ENCODE measurements around the gene MATN4.

The MATN4 gene

GRCh38 chr20:45291526-45291925, 16.6 kb downstream of the MATN4 start:
- Histone ChIP-seq H3K4me2 (ENCODE audit: low read length) (no peak overlapping the region), H3K27me3 (ENCODE audit: insufficient read depth, low read length) (no peaks in the 10 kb centered on the region; the same call in 1 of the 2 replicates), H4K20me1 (ENCODE audit: insufficient read depth, low read length) (no peaks in the 10 kb centered on the region), H3K9ac (ENCODE audit: low read length) (no peak overlapping the region), H3K4me1 (ENCODE audit: insufficient read depth, low read length, severe bottlenecking) (no peaks in the 10 kb centered on the region), H3K9me2 (ENCODE audit: low read depth, low read length) (no peaks in the 10 kb centered on the region), H3K27ac (ENCODE audit: low read depth, low read length, poor library complexity, severe bottlenecking) (no peak overlapping the region), H3K36me3 (ENCODE audit: insufficient read depth, low read length) (no peaks in the 10 kb centered on the region), H3K4me3 (ENCODE audit: low read depth, low read length, poor library complexity, severe bottlenecking) (no peak overlapping the region), H3F3A (ENCODE audit: insufficient read depth, low read length) (no peaks in the 10 kb centered on the region), H3K9me3 (ENCODE audit: low read length) (no peaks in the 10 kb centered on the region), H3K79me2 (ENCODE audit: insufficient read depth, low read length) (no peaks in the 10 kb centered on the region), H2AFZ (ENCODE audit: low read length) (no peak overlapping the region)
- no peak for TF ChIP-seq CTCF (IDR thresholded peaks at IDR 0.05; ENCODE audit: low read length)
- TF ChIP-seq EZH2 (IDR thresholded peaks at IDR 0.05; ENCODE audit: borderline replicate concordance, low read length), result no peak

- Histone ChIP-seq H3K9ac (ENCODE audit: low read length) (no peak overlapping the region), H3K27me3 (ENCODE audit: insufficient read depth, low read length) (peaks cover 4% of the 10 kb centered on the region; the same call in 1 of the 2 replicates), H3K79me2 (ENCODE audit: insufficient read depth, low read length) (no peaks in the 10 kb centered on the region), H3K9me3 (ENCODE audit: low read length) (no peaks in the 10 kb centered on the region), H3K9me2 (ENCODE audit: low read depth, low read length) (no peaks in the 10 kb centered on the region), H4K20me1 (ENCODE audit: insufficient read depth, low read length) (no peaks in the 10 kb centered on the region), H3K4me3 (ENCODE audit: low read depth, low read length, poor library complexity, severe bottlenecking) (no peak overlapping the region), H3K4me2 (ENCODE audit: low read length) (no peak overlapping the region), H3K36me3 (ENCODE audit: insufficient read depth, low read length) (no peaks in the 10 kb centered on the region), H3K4me1 (ENCODE audit: insufficient read depth, low read length, severe bottlenecking) (no peaks in the 10 kb centered on the region), H3K27ac (ENCODE audit: low read depth, low read length, poor library complexity, severe bottlenecking) (no peak overlapping the region), H2AFZ (ENCODE audit: low read length) (no peak overlapping the region), H3F3A (ENCODE audit: insufficient read depth, low read length) (no peaks in the 10 kb centered on the region)
- peak; percentile 84 for TF ChIP-seq CTCF (IDR thresholded peaks at IDR 0.05; ENCODE audit: low read length)
- TF ChIP-seq EZH2 (IDR thresholded peaks at IDR 0.05; ENCODE audit: borderline replicate concordance, low read length), result no peak
Observed at GRCh38 chr20:45290677-45291355, 17.3 kb downstream of the MATN4 start.

GRCh38 chr20:45289942-45290676, 18.0 kb downstream of the MATN4 start:
- Histone ChIP-seq H3K36me3 (ENCODE audit: insufficient read depth, low read length) (no peaks in the 10 kb centered on the region), H3K4me3 (ENCODE audit: low read depth, low read length, poor library complexity, severe bottlenecking) (no peak overlapping the region), H3F3A (ENCODE audit: insufficient read depth, low read length) (no peaks in the 10 kb centered on the region), H3K4me1 (ENCODE audit: insufficient read depth, low read length, severe bottlenecking) (no peaks in the 10 kb centered on the region), H3K9me2 (ENCODE audit: low read depth, low read length) (no peaks in the 10 kb centered on the region), H4K20me1 (ENCODE audit: insufficient read depth, low read length) (no peaks in the 10 kb centered on the region), H3K9ac (ENCODE audit: low read length) (no peak overlapping the region), H3K27me3 (ENCODE audit: insufficient read depth, low read length) (peaks cover 4% of the 10 kb centered on the region; the same call in 1 of the 2 replicates), H3K27ac (ENCODE audit: low read depth, low read length, poor library complexity, severe bottlenecking) (no peak overlapping the region), H3K9me3 (ENCODE audit: low read length) (no peaks in the 10 kb centered on the region), H3K79me2 (ENCODE audit: insufficient read depth, low read length) (no peaks in the 10 kb centered on the region), H3K4me2 (ENCODE audit: low read length) (no peak overlapping the region), H2AFZ (ENCODE audit: low read length) (no peak overlapping the region)
- TF ChIP-seq CTCF (IDR thresholded peaks at IDR 0.05; ENCODE audit: low read length), result no peak
- TF ChIP-seq EZH2 (IDR thresholded peaks at IDR 0.05; ENCODE audit: borderline replicate concordance, low read length), result no peak
